CD8-positive, alpha-beta memory T cell (primary cell): ENCODE data around the gene RASSF1. TPM values are rescaled to one million over a fixed set of nuclear protein-coding genes. Genes with fewer than 3 reads are reported as not detected.

ENCODE experiments used
- CTCF ChIA-PET: fragments of 350-600 bp; sonication (Branson Sonifier 250); formaldehyde crosslinking; loops from one replicate; lab custom pipeline; 2021; ENCODE audit warnings: antibody characterized with exemption; lab: Charles Lee
- POLR2A ChIA-PET: fragments of 350-600 bp; sonication (Branson Sonifier 250); formaldehyde crosslinking; loops from one replicate; lab custom pipeline; 2021; ENCODE audit warnings: antibody characterized with exemption; lab: Charles Lee
- DNase-seq, 5 donors: peaks; one replicate each; pipeline versions ENCODE4 v3.0.0 to v3.0.0-alpha.2; 2020 to 2022; ENCODE audit warnings: mixed read lengths in 1 of 5
- H3K27ac ChIP-seq: one replicate; pipeline ENCODE4 v1.7.0; 2013; ENCODE audit warnings: low read depth, mild to moderate bottlenecking, low read length, moderate library complexity
- H3K27me3 ChIP-seq: 2 replicates; pipeline ENCODE4 v1.7.0; 2013; ENCODE audit warnings: low read length, mild to moderate bottlenecking; ENCODE audit not compliant: insufficient read depth, poor library complexity, severe bottlenecking
- H3K36me3 ChIP-seq: 2 replicates; pipeline ENCODE4 v1.7.0; 2013; ENCODE audit warnings: mild to moderate bottlenecking, low read length, moderate library complexity; ENCODE audit not compliant: insufficient read depth
- H3K4me1 ChIP-seq: 2 replicates; pipeline ENCODE4 v1.7.0; 2013; ENCODE audit warnings: mild to moderate bottlenecking, low read length, moderate library complexity; ENCODE audit not compliant: insufficient read depth
- H3K4me3 ChIP-seq: 2 replicates; pipeline ENCODE4 v1.7.0; 2013; ENCODE audit warnings: mild to moderate bottlenecking, low read length
- H3K9me3 ChIP-seq: 2 replicates; pipeline ENCODE4 v1.7.0; 2013; ENCODE audit warnings: mild to moderate bottlenecking, low read length
- H3K27ac Mint-ChIP-seq, 8 donors: one replicate each; pipeline ENCODE4 v1.8.0; 2020 to 2021; ENCODE audit warnings: mixed read lengths in 8 of 8, mild to moderate bottlenecking in 6 of 8, inconsistent platforms in 3 of 8, moderate library complexity in 3 of 8
- H3K27me3 Mint-ChIP-seq, 2 donors: one replicate each; pipeline ENCODE4 v1.8.0; 2020 to 2021; ENCODE audit warnings: mixed read lengths in 2 of 2, mild to moderate bottlenecking in 1 of 2, moderate library complexity in 1 of 2
- H3K36me3 Mint-ChIP-seq, 3 donors: one replicate each; pipeline ENCODE4 v1.8.0; 2020 to 2021; ENCODE audit warnings: mixed read lengths in 3 of 3, inconsistent platforms in 1 of 3, mild to moderate bottlenecking in 1 of 3
- H3K4me1 Mint-ChIP-seq, 3 donors: one replicate each; pipeline ENCODE4 v1.8.0; 2020 to 2021; ENCODE audit warnings: mixed read lengths in 3 of 3, inconsistent platforms in 1 of 3, mild to moderate bottlenecking in 1 of 3
- H3K4me3 Mint-ChIP-seq, 7 donors: one replicate each; pipeline ENCODE4 v1.8.0; 2020 to 2021; ENCODE audit warnings: mixed read lengths in 7 of 7, mild to moderate bottlenecking in 6 of 7, moderate library complexity in 4 of 7, inconsistent platforms in 2 of 7
- H3K9me3 Mint-ChIP-seq, 5 donors: one replicate each; pipeline ENCODE4 v1.8.0; 2020 to 2022; ENCODE audit warnings: mixed read lengths in 5 of 5, mild to moderate bottlenecking in 3 of 5, moderate library complexity in 2 of 5, inconsistent platforms in 1 of 5
- polyA plus RNA-seq: library from polyadenylated mRNA; unstranded; fragments of 300-500 nt; fragmentation: Illumina TruSeq; gene quantifications from one replicate; pipeline ENCODE4 v1.2.3, GENCODE V29; 2021
- total RNA-seq, 2 experiments: library from RNA; stranded (reverse); gene quantifications; one replicate each; pipeline ENCODE4 v1.2.3, GENCODE V29; 2021

The RASSF1 gene
- total and polyA plus RNA-seq, 3 experiments from 2014 or later: 70.8 to 152 (median 71.9) TPM

GRCh38 chr3:50347187-50347813 is 6.7 kb upstream of the RASSF1 start:
- Mint-ChIP-seq H3K4me3 (peak overlapping the region in 6 of 7 donors; percentile 15 to 87 (median 48)), H3K27ac (peak overlapping the region; percentile 68 to 96 (median 81)), H3K36me3 (peaks cover 0 to 34% (median 3%) of the 10 kb centered on the region in 3 donors), H3K9me3 (no peaks in the 10 kb centered on the region), H3K4me1 (peaks cover 53 to 87% (median 63%) of the 10 kb centered on the region in 3 donors), H3K27me3 (no peaks in the 10 kb centered on the region)
- ChIA-PET POLR2A (interaction anchor here (0.6 to 3.5 kb wide), 9 partner anchors 10 to 978 kb away, joined by 3 to 27 read pairs (median 7); no protein-coding TSS in a partner anchor), CTCF (interaction anchor here (0.7 to 9.6 kb wide), 29 partner anchors 9 to 268 kb away, joined by 3 to 103 read pairs (median 4); partner anchors contain the start of genes C3orf18, HEMK1, HYAL2 and HYAL3)
- H3K36me3 ChIP-seq: peaks cover 21% of the 10 kb centered on the region
- H3K27ac ChIP-seq: no peak overlapping the region
- no peaks in the 10 kb centered on the region for H3K27me3 ChIP-seq
- peaks cover 65% of the 10 kb centered on the region for H3K4me1 ChIP-seq
- no peaks in the 10 kb centered on the region for H3K9me3 ChIP-seq
- H3K4me3 ChIP-seq: no peak overlapping the region
- DNase-seq: peak; percentile 62 to 87 (median 73)

- no peak within 1 kb of the TSS for H3K27ac ChIP-seq
- peak within 1 kb of the TSS in 6 of 8 donors; percentile 19 to 92 (median 72) for H3K27ac Mint-ChIP-seq
- H3K27me3 Mint-ChIP-seq: no peaks in the 10 kb centered on the region
- no peaks in the 10 kb centered on the region for H3K9me3 Mint-ChIP-seq
- H3K36me3 Mint-ChIP-seq: peaks cover 0 to 31% (median 3%) of the 10 kb centered on the region in 3 donors
- H3K4me3 ChIP-seq: peak within 1 kb of the TSS; percentile 56
- H3K4me3 Mint-ChIP-seq: peak within 1 kb of the TSS; percentile 39 to 86 (median 70)
- POLR2A ChIA-PET: interaction anchor here (3.5 kb wide), 1 partner anchor 9 kb away, joined by 27 read pairs; no protein-coding TSS in a partner anchor
- H3K4me1 Mint-ChIP-seq: peaks cover 55 to 87% (median 63%) of the 10 kb centered on the region in 3 donors
- CTCF ChIA-PET: interaction anchor here (1.0 to 9.6 kb wide), 5 partner anchors 8 to 227 kb away, joined by 3 to 103 read pairs (median 4); partner anchors contain the start of gene RASSF1
- H3K9me3 ChIP-seq: no peaks in the 10 kb centered on the region
- DNase-seq: peak; percentile 65 to 83 (median 70)
- peaks cover 21% of the 10 kb centered on the region for H3K36me3 ChIP-seq
- peaks cover 66% of the 10 kb centered on the region for H3K4me1 ChIP-seq
- no peaks in the 10 kb centered on the region for H3K27me3 ChIP-seq
These were observed 5.1 kb upstream of the RASSF1 start, which contains the start of gene ZMYND10 for GRCh38 chr3:50345586-50346234. ZMYND10 (minus strand) TSS chr3:50345732; CDS start chr3:50345579, 153 bp downstream.

- H3K36me3 ChIP-seq: peaks cover 21% of the 10 kb centered on the region
- H3K4me1 ChIP-seq: peaks cover 65% of the 10 kb centered on the region
- DNase-seq: no peak
- H3K27me3 ChIP-seq: no peaks in the 10 kb centered on the region
- no peaks in the 10 kb centered on the region for H3K9me3 ChIP-seq
- POLR2A ChIA-PET: interaction anchor here (3.5 kb wide), 1 partner anchor 8 kb away, joined by 27 read pairs; no protein-coding TSS in a partner anchor
- Mint-ChIP-seq H3K4me3 (peak overlapping the region in 1 of 7 donors; percentile 18), H3K9me3 (no peaks in the 10 kb centered on the region), H3K4me1 (peaks cover 49 to 83% (median 58%) of the 10 kb centered on the region in 3 donors), H3K27ac (peak overlapping the region in 1 of 8 donors; percentile 27), H3K36me3 (peaks cover 0 to 24% (median 3%) of the 10 kb centered on the region in 3 donors), H3K27me3 (no peaks in the 10 kb centered on the region)
- CTCF ChIA-PET: interaction anchor here (1.0 to 9.6 kb wide), 3 partner anchors 7 to 150 kb away, joined by 3 to 103 read pairs (median 4); partner anchors contain the start of gene RASSF1
- no peak overlapping the region for H3K27ac ChIP-seq
- peak overlapping the region; percentile 56 for H3K4me3 ChIP-seq
These were observed 4.4 kb upstream of the RASSF1 start for GRCh38 chr3:50345008-50345407.

GRCh38 chr3:50342813-50343633 is 2.4 kb upstream of the RASSF1 start:
- peak overlapping the region in 3 of 7 donors; percentile 32 to 95 (median 66) for H3K4me3 Mint-ChIP-seq
- H3K36me3 Mint-ChIP-seq: peaks cover 0 to 21% (median 0%) of the 10 kb centered on the region in 3 donors
- Histone ChIP-seq H3K27me3 (no peaks in the 10 kb centered on the region), H3K9me3 (no peaks in the 10 kb centered on the region), H3K27ac (no peak overlapping the region), H3K4me3 (no peak overlapping the region), H3K36me3 (peaks cover 8% of the 10 kb centered on the region), H3K4me1 (peaks cover 62% of the 10 kb centered on the region)
- no peaks in the 10 kb centered on the region for H3K9me3 Mint-ChIP-seq
- peaks cover 51 to 82% (median 63%) of the 10 kb centered on the region in 3 donors for H3K4me1 Mint-ChIP-seq
- ChIA-PET CTCF (interaction anchor here (0.9 to 2.4 kb wide), 6 partner anchors 11 to 200 kb away, joined by 3 to 7 read pairs (median 4); no protein-coding TSS in a partner anchor), POLR2A (interaction anchor here (1.1 kb wide), 1 partner anchor 225 kb away, joined by 3 read pairs; the partner anchor contains the start of gene C3orf18)
- DNase-seq: no peak
- H3K27ac Mint-ChIP-seq: peak overlapping the region in 6 of 8 donors; percentile 37 to 92 (median 80)
- peaks cover 0 to 2% of the 10 kb centered on the region in 2 donors for H3K27me3 Mint-ChIP-seq

GRCh38 chr3:50341996-50342650 is 1.5 kb upstream of the RASSF1 start:
- Histone ChIP-seq H3K36me3 (no peaks in the 10 kb centered on the region), H3K4me3 (no peak overlapping the region), H3K27ac (no peak overlapping the region), H3K9me3 (no peaks in the 10 kb centered on the region), H3K27me3 (no peaks in the 10 kb centered on the region), H3K4me1 (peaks cover 56% of the 10 kb centered on the region)
- Mint-ChIP-seq H3K4me3 (peak overlapping the region in 5 of 7 donors; percentile 32 to 95 (median 67)), H3K27me3 (peaks cover 0 to 2% of the 10 kb centered on the region in 2 donors), H3K4me1 (peaks cover 45 to 76% (median 57%) of the 10 kb centered on the region in 3 donors), H3K36me3 (peaks cover 0 to 21% (median 0%) of the 10 kb centered on the region in 3 donors), H3K27ac (peak overlapping the region; percentile 40 to 95 (median 90)), H3K9me3 (no peaks in the 10 kb centered on the region)
- POLR2A ChIA-PET: no interaction called here
- DNase-seq: no peak
- CTCF ChIA-PET: interaction anchor here (1.0 to 8.5 kb wide), 7 partner anchors 7 to 227 kb away, joined by 3 to 103 read pairs (median 4); partner anchors contain the start of genes CYB561D2, HEMK1, NPRL2 and ZMYND10

GRCh38 chr3:50341537-50341936 is 901 bp upstream of the RASSF1 start:
- no peaks in the 10 kb centered on the region for H3K9me3 Mint-ChIP-seq
- H3K36me3 Mint-ChIP-seq: peaks cover 0 to 25% (median 2%) of the 10 kb centered on the region in 3 donors
- H3K27ac ChIP-seq: peak overlapping the region; percentile 59
- ChIA-PET POLR2A (interaction anchor here (0.9 to 2.4 kb wide), 3 partner anchors 8 to 14 kb away, joined by 5 to 27 read pairs (median 6); partner anchors contain the start of genes CYB561D2 and NPRL2), CTCF (interaction anchor here (1.1 to 8.5 kb wide), 6 partner anchors 8 to 228 kb away, joined by 3 to 103 read pairs (median 4); partner anchors contain the start of genes CYB561D2, HEMK1, NPRL2 and ZMYND10)
- no peaks in the 10 kb centered on the region for H3K9me3 ChIP-seq
- H3K4me1 ChIP-seq: peaks cover 52% of the 10 kb centered on the region
- H3K27me3 ChIP-seq: no peaks in the 10 kb centered on the region
- peaks cover 44 to 76% (median 56%) of the 10 kb centered on the region in 3 donors for H3K4me1 Mint-ChIP-seq
- peak in 1 of 5 donors; percentile 39 for DNase-seq
- peak overlapping the region; percentile 81 to 95 (median 89) for H3K4me3 Mint-ChIP-seq
- peak overlapping the region; percentile 72 to 95 (median 89) for H3K27ac Mint-ChIP-seq
- H3K36me3 ChIP-seq: no peaks in the 10 kb centered on the region
- peak overlapping the region; percentile 73 for H3K4me3 ChIP-seq
- peaks cover 0 to 2% of the 10 kb centered on the region in 2 donors for H3K27me3 Mint-ChIP-seq
